IMR-90 (cell line): ENCODE measurements around the gene SDK1. TPM values are rescaled to one million over a fixed set of nuclear protein-coding genes. Genes with fewer than 3 reads are reported as not detected.

ENCODE experiments used
- ATAC-seq: fragments of 200-7000 bp; cut with Tn5 transposase; 2 replicates; pipeline ENCODE4 v1.9.1; 2020; ENCODE audit warnings: low read depth, mild to moderate bottlenecking, moderate library complexity
- BruUV-seq: library from RNA; stranded (reverse); fragments of 400-500 nt; replicated peaks from 2 replicates; lab custom pipeline; 2021; lab: Mats Ljungman, UMichigan
- CTCF ChIA-PET: fragments of 300-600 bp; formaldehyde crosslinking; extraction: SDS; loops from one replicate; lab custom pipeline; 2021; ENCODE audit warnings: antibody characterized with exemption; lab: Yijun Ruan, JAX
- POLR2A ChIA-PET: fragments of 300-600 bp; sonication (Branson Sonifier 250); formaldehyde crosslinking; loops from one replicate; lab custom pipeline; 2022; ENCODE audit warnings: antibody characterized with exemption; ENCODE audit not compliant: unreplicated experiment; lab: Charles Lee
- DNase-seq: peaks from one replicate; pipeline ENCODE4 v3.0.0; 2013
- H2AFZ ChIP-seq: replicated peaks from 2 replicates; pipeline ENCODE3; 2013; ENCODE audit warnings: low read length, mild to moderate bottlenecking; ENCODE audit not compliant: poor library complexity
- H2AK5ac ChIP-seq: 2 replicates; pipeline ENCODE4 v1.6.1; 2013; ENCODE audit warnings: low read depth, low read length, inconsistent platforms
- H2AK9ac ChIP-seq: replicated peaks from 2 replicates; pipeline ENCODE3; 2013; ENCODE audit warnings: mild to moderate bottlenecking, low read depth, low read length, moderate library complexity; ENCODE audit not compliant: poor library complexity
- H2BK120ac ChIP-seq: 2 replicates; pipeline ENCODE4 v1.6.1; 2013; ENCODE audit warnings: low read depth, low read length, inconsistent platforms
- H2BK15ac ChIP-seq: 3 replicates; pipeline ENCODE4 v1.6.1; 2013; ENCODE audit warnings: low read depth, low read length, inconsistent platforms
- H2BK20ac ChIP-seq: 2 replicates; pipeline ENCODE4 v1.6.1; 2013; ENCODE audit warnings: low read depth, mild to moderate bottlenecking, inconsistent platforms, low read length, moderate library complexity
- H2BK5ac ChIP-seq: 2 replicates; pipeline ENCODE4 v1.6.1; 2013; ENCODE audit warnings: mild to moderate bottlenecking, low read depth, low read length, inconsistent platforms; ENCODE audit not compliant: poor library complexity, severe bottlenecking
- H3K14ac ChIP-seq: replicated peaks from 2 replicates; pipeline ENCODE4 v1.6.1; 2013; ENCODE audit warnings: low read depth, low read length, inconsistent platforms
- H3K18ac ChIP-seq: 2 replicates; pipeline ENCODE4 v1.6.1; 2013; ENCODE audit warnings: low read depth, low read length, control low read depth
- H3K23ac ChIP-seq: 2 replicates; pipeline ENCODE4 v1.6.1; 2013; ENCODE audit warnings: low read depth, low read length, inconsistent platforms
- H3K27ac ChIP-seq: 2 replicates; pipeline ENCODE4 v1.5.1; 2013; ENCODE audit warnings: mild to moderate bottlenecking, control low read depth, low read length; ENCODE audit not compliant: insufficient read depth
- H3K27me3 ChIP-seq: 2 replicates; pipeline ENCODE4 v1.6.1; 2013; ENCODE audit warnings: low read length; ENCODE audit not compliant: control insufficient read depth, insufficient read depth
- H3K36me3 ChIP-seq: 2 replicates; pipeline ENCODE4 v1.6.1; 2013; ENCODE audit warnings: low read length, mixed read lengths; ENCODE audit not compliant: control insufficient read depth, insufficient read depth
- H3K4ac ChIP-seq: 2 replicates; pipeline ENCODE4 v1.6.1; 2013; ENCODE audit warnings: low read depth, low read length, inconsistent platforms
- H3K4me1 ChIP-seq: 2 replicates; pipeline ENCODE4 v1.6.1; 2013; ENCODE audit warnings: low read length, mixed read lengths; ENCODE audit not compliant: control insufficient read depth, insufficient read depth
- H3K4me2 ChIP-seq: 2 replicates; pipeline ENCODE4 v1.6.1; 2013; ENCODE audit warnings: low read depth, mild to moderate bottlenecking, control low read depth, low read length, moderate library complexity
- H3K4me3 ChIP-seq: 2 replicates; pipeline ENCODE4 v1.5.1; 2013; ENCODE audit warnings: low read depth, mild to moderate bottlenecking, control low read depth, low read length, moderate library complexity; ENCODE audit not compliant: insufficient read depth
- H3K56ac ChIP-seq: 2 replicates; pipeline ENCODE4 v1.6.1; 2013; ENCODE audit warnings: low read length, inconsistent platforms; ENCODE audit not compliant: insufficient read depth; ENCODE audit errors: extremely low read depth
- H3K79me1 ChIP-seq, 2 experiments: 2 replicates each; pipeline ENCODE4 v1.6.1; 2013; ENCODE audit warnings: low read length in 2 of 2, inconsistent platforms in 1 of 2, low read depth in 1 of 2
- H3K9ac ChIP-seq: 2 replicates; pipeline ENCODE4 v1.6.1; 2013; ENCODE audit warnings: low read depth, low read length, control low read depth
- H3K9me1 ChIP-seq: 2 replicates; pipeline ENCODE4 v1.6.1; 2013; ENCODE audit warnings: low read length, inconsistent platforms; ENCODE audit not compliant: insufficient read depth
- H3K9me3 ChIP-seq: 2 replicates; pipeline ENCODE4 v1.6.1; 2013; ENCODE audit warnings: low read length; ENCODE audit not compliant: control insufficient read depth, insufficient read depth
- H4K20me1 ChIP-seq: 2 replicates; pipeline ENCODE4 v1.6.1; 2013; ENCODE audit warnings: low read length, inconsistent platforms; ENCODE audit not compliant: insufficient read depth
- H4K5ac ChIP-seq: 2 replicates; pipeline ENCODE4 v1.6.1; 2013; ENCODE audit warnings: mild to moderate bottlenecking, low read depth, low read length, control low read depth
- H4K8ac ChIP-seq, 2 experiments: 2 replicates each; pipeline ENCODE4 v1.6.1; 2013; ENCODE audit warnings: low read depth in 2 of 2, low read length in 2 of 2, control low read depth in 1 of 2, inconsistent platforms in 1 of 2
- H4K91ac ChIP-seq: 2 replicates; pipeline ENCODE4 v1.6.1; 2013; ENCODE audit warnings: low read depth, low read length, inconsistent platforms; ENCODE audit not compliant: insufficient read depth
- BHLHE40 ChIP-seq: fragments of 150-350 bp; IDR thresholded peaks from 2 replicates; pipeline ENCODE4 v1.6.1; 2016; ENCODE audit warnings: mild to moderate bottlenecking, low read depth, low read length
- CEBPB ChIP-seq: IDR thresholded peaks from 2 replicates; pipeline ENCODE4 v1.6.1; 2012; ENCODE audit warnings: low read depth, low read length, improper control_type of control experiment
- FOS ChIP-seq: fragments of 150-350 bp; IDR thresholded peaks from 2 replicates; pipeline ENCODE4 v1.6.1; 2016; ENCODE audit warnings: low read depth, low read length
- MAFK ChIP-seq: IDR thresholded peaks from 2 replicates; pipeline ENCODE4 v1.6.1; 2012; ENCODE audit warnings: low read depth, low read length, improper control_type of control experiment
- MAZ ChIP-seq: IDR thresholded peaks from 2 replicates; pipeline ENCODE4 v1.6.1; 2012; ENCODE audit warnings: low read depth, mild to moderate bottlenecking, low read length, improper control_type of control experiment, moderate library complexity, borderline replicate concordance
- MXI1 ChIP-seq: IDR thresholded peaks from 2 replicates; pipeline ENCODE4 v1.6.1; 2012; ENCODE audit warnings: low read depth, mild to moderate bottlenecking, low read length, moderate library complexity, borderline replicate concordance
- POLR2A ChIP-seq: IDR thresholded peaks from 2 replicates; pipeline ENCODE4 v1.6.1; 2012; ENCODE audit warnings: mild to moderate bottlenecking, low read depth, low read length
- RAD21 ChIP-seq: IDR thresholded peaks from 2 replicates; pipeline ENCODE4 v1.6.1; 2012; ENCODE audit warnings: low read length, improper control_type of control experiment
- RCOR1 ChIP-seq: IDR thresholded peaks from 2 replicates; pipeline ENCODE4 v1.6.1; 2012; ENCODE audit warnings: mild to moderate bottlenecking, low read length, improper control_type of control experiment; ENCODE audit not compliant: insufficient replicate concordance
- RFX5 ChIP-seq: IDR thresholded peaks from 2 replicates; pipeline ENCODE4 v1.8.0; 2012; ENCODE audit warnings: low read depth, mild to moderate bottlenecking, low read length, moderate library complexity
- SMC3 ChIP-seq: fragments of 150-350 bp; IDR thresholded peaks from 2 replicates; pipeline ENCODE4 v1.6.1; 2016; ENCODE audit warnings: low read depth, mild to moderate bottlenecking, antibody characterized with exemption, low read length, moderate library complexity
- WGBS, 2 experiments: methylation state at CpG; one replicate each; pipeline versions ENCODE4 v1.1.5 to v1.1.7; 2013; ENCODE audit warnings: missing lambda C conversion rate in 2 of 2; ENCODE audit not compliant: insufficient read length in 1 of 2; ENCODE audit errors: extremely low coverage in 2 of 2; 5-methylcytosine and 5-hydroxymethylcytosine counted together
- dilution Hi-C: fragments of 300-500 bp; cut with HindIII; formaldehyde crosslinking; loops from one replicate; pipeline ENCODE4 v1.14.3; 2018; ENCODE audit warnings: low sequenced_read_pairs; ENCODE audit not compliant: unreplicated experiment
- in situ Hi-C: fragments of 300-500 bp; cut with MboI; formaldehyde crosslinking; loops from 3 replicates; pipeline ENCODE4 v1.14.3; 2019; ENCODE audit warnings: low sequenced_read_pairs, inconsistent platforms, mixed read lengths
- intact Hi-C: fragments of 100-400 bp; cut with micrococcal nuclease; formaldehyde crosslinking; loops from 2 replicates; pipeline ENCODE4 v1.10.0; 2022
- polyA plus RNA-seq, 3 experiments: library from polyadenylated mRNA; depleted of rRNA; stranded (reverse); fragments of >200 nt; gene quantifications; 2 replicates each; pipeline ENCODE4 v1.2.3, GENCODE V29; 2012; ENCODE audit warnings: low replicate concordance in 1 of 3
- total RNA-seq: library from RNA; depleted of rRNA; stranded (reverse); fragments of >200 nt; gene quantifications from 2 replicates; pipeline ENCODE4 v1.2.3, GENCODE V29; 2012
- TF ChIP-seq, protein P1 (sequence below): conservative IDR thresholded peaks from 2 replicates; pipeline ENCODE4 v1.5.1; 2012; ENCODE audit warnings: mild to moderate bottlenecking, low read depth, low read length, improper control_type of control experiment
- TF ChIP-seq, protein P2 (sequence below): fragments of 150-350 bp; IDR thresholded peaks from 2 replicates; pipeline ENCODE4 v1.6.1; 2017; ENCODE audit warnings: mild to moderate bottlenecking, antibody characterized with exemption, low read length, low read depth
- TF ChIP-seq, protein P3 (sequence below): fragments of 150-350 bp; IDR thresholded peaks from 2 replicates; pipeline ENCODE4 v1.6.1; 2016; ENCODE audit warnings: low read depth, mild to moderate bottlenecking, low read length, moderate library complexity, borderline replicate concordance

The SDK1 gene
- total and polyA plus RNA-seq, 2 of the 4 experiments (the other 2 are of a cell fraction), result 1.5 to 1.6 TPM

DNA sequence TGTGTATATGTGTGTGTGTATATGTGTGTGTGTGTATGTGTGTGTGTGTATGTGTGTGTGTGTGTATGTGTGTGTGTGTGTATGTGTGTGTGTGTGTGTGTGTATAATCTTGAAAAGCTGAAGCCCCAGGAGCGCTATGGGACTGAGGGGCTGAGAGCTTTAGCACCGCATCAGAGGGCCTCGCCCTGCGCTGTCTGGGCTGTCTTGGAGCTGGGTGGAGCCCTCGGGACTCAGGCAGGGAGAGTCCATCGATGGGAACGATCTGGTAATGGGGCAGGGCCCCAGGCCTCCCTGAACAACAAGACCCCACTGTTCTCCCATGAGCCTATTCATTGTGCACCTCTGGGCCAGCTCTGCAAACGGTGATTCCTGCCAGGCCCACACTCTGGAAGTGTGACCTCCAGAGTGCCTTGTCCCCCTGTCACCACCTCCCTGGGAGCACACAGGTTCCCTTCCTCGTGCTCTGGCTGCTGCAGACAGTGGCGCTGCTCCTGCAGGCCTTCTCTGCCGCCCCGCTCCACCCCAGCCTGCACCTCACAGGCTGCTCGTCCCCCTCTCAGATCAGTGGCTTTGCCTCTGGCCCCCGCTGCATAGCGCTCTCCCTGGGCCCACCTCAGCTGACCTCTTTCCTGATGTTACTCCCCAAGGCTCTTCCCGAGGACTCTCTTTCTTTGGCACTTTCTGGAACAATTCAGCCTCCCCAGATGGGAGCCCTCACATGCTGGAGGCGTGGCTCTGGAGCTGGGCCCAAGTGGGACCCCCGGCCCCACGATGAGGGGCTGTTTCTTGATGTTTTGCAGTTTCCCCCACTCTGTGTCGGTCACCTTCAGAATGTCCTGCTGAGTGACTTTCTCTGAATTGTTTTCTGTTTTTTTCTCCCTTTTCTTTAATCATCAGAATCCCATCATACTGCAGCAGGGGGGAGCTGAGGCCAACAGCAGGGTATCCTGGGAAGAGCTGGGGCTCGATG, 838.9 kb downstream of the SDK1 start:
- no peaks in the 10 kb centered on the region; the same call in 1 of the 2 replicates for H3K9me3 ChIP-seq
- no peak for DNase-seq
- TF ChIP-seq MAFK, result no peak
- TF ChIP-seq CEBPB, result no peak
- no peak for TF ChIP-seq SMC3
- no peak for TF ChIP-seq RFX5
- TF ChIP-seq, protein P1, sequence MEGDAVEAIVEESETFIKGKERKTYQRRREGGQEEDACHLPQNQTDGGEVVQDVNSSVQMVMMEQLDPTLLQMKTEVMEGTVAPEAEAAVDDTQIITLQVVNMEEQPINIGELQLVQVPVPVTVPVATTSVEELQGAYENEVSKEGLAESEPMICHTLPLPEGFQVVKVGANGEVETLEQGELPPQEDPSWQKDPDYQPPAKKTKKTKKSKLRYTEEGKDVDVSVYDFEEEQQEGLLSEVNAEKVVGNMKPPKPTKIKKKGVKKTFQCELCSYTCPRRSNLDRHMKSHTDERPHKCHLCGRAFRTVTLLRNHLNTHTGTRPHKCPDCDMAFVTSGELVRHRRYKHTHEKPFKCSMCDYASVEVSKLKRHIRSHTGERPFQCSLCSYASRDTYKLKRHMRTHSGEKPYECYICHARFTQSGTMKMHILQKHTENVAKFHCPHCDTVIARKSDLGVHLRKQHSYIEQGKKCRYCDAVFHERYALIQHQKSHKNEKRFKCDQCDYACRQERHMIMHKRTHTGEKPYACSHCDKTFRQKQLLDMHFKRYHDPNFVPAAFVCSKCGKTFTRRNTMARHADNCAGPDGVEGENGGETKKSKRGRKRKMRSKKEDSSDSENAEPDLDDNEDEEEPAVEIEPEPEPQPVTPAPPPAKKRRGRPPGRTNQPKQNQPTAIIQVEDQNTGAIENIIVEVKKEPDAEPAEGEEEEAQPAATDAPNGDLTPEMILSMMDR, result no peak
- TF ChIP-seq, protein P2, sequence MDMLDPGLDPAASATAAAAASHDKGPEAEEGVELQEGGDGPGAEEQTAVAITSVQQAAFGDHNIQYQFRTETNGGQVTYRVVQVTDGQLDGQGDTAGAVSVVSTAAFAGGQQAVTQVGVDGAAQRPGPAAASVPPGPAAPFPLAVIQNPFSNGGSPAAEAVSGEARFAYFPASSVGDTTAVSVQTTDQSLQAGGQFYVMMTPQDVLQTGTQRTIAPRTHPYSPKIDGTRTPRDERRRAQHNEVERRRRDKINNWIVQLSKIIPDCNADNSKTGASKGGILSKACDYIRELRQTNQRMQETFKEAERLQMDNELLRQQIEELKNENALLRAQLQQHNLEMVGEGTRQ, result no peak
- TF ChIP-seq MXI1, result no peak
- no peak for TF ChIP-seq BHLHE40
- no peak for TF ChIP-seq POLR2A
- TF ChIP-seq MAZ, result no peak
- TF ChIP-seq, protein P3, sequence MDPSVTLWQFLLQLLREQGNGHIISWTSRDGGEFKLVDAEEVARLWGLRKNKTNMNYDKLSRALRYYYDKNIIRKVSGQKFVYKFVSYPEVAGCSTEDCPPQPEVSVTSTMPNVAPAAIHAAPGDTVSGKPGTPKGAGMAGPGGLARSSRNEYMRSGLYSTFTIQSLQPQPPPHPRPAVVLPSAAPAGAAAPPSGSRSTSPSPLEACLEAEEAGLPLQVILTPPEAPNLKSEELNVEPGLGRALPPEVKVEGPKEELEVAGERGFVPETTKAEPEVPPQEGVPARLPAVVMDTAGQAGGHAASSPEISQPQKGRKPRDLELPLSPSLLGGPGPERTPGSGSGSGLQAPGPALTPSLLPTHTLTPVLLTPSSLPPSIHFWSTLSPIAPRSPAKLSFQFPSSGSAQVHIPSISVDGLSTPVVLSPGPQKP, result no peak
- no peak for TF ChIP-seq FOS
- TF ChIP-seq RCOR1, result no peak
- TF ChIP-seq RAD21, result no peak

More for the DNA sequence above, 838.9 kb downstream of the SDK1 start:
- Histone ChIP-seq H2AK5ac (no peak overlapping the region), H4K20me1 (no peaks in the 10 kb centered on the region), H3K9ac (no peak overlapping the region), H3K27ac (no peak overlapping the region), H4K5ac (no peak overlapping the region), H2AK9ac (peak overlapping the region; percentile 3), H3K23ac (no peak overlapping the region), H3K4me1 (no peaks in the 10 kb centered on the region; the same call in 1 of the 2 replicates), H3K36me3 (no peaks in the 10 kb centered on the region), H3K14ac (no peak overlapping the region), H3K27me3 (no peaks in the 10 kb centered on the region), H3K4me2 (no peak overlapping the region), H2BK120ac (no peak overlapping the region), H3K79me1 (no peaks in the 10 kb centered on the region), H3K4ac (no peak overlapping the region), H3K18ac (no peak overlapping the region), H2BK20ac (no peak overlapping the region), H3K56ac (no peak overlapping the region), H2AFZ (no peak overlapping the region), H2BK15ac (no peak overlapping the region), H3K4me3 (no peak overlapping the region), H3K9me1 (no peaks in the 10 kb centered on the region), H2BK5ac (no peak overlapping the region), H4K8ac (no peak overlapping the region), H4K91ac (no peak overlapping the region)
- ATAC-seq, result no peak
- in situ Hi-C loops, result no loop called here
- ChIA-PET CTCF (no interaction called here), POLR2A (no interaction called here)
- no TSS peak for BruUV-seq
- intact Hi-C loops, result no loop called here
- dilution Hi-C loops, result no loop called here
- WGBS, 2 experiments, result 28% methylated on average over 4 of the region's 21 CpGs; no CpG with 5 or more reads in 1 of the 2 experiments
